Ureter (tissue), 1 donor: ENCODE data around the gene ZSCAN31. TPM values are rescaled to one million over a fixed set of nuclear protein-coding genes. Genes with fewer than 3 reads are reported as not detected.
"Not testable (repeated sequence)": the region's sequence is repeated elsewhere in the genome, so short reads cannot be mapped to it uniquely, and the experiment has no call there.

ENCODE experiments used
- DNase-seq: peaks from one replicate; pipeline ENCODE4 v3.0.0-alpha.2; 2020; ENCODE audit warnings: low spot score
- total RNA-seq: library from RNA; stranded (reverse); gene quantifications from one replicate; pipeline ENCODE4 v1.2.4, GENCODE V29; 2023
- donor health status: DM: yes; HTN: yes; CAD: no.

The ZSCAN31 gene
- total RNA-seq, 1 donor from 2014 or later = 13.9 TPM

- DNase-seq = not testable (repeated sequence)
Measured at GRCh38 chr6:28317866-28318265, 18.1 kb downstream of the ZSCAN31 start.

DNA sequence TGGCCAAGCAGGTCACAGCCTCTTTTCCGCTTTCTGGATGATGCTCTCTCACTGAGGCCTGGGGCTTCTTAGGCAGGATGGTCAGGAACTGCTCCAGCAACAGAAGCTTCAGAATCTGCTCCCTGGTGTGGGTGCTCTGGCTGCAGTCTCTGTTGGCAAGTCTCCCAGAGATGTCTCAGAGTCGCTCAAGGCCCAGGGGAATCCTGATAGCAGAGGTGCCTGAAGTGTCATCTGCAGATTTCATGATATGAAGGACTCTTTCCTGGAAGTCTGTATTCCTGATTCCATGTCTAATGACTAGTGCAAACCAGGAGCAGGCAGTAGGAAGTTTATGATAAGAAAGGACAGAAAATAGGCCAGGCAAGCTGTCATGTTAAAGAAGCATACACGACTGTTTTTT lies 20.3 kb downstream of the ZSCAN31 start:
- DNase-seq = no peak

- DNase-seq = no peak
Measured at GRCh38 chr6:28312939-28313338, 23.0 kb downstream of the ZSCAN31 start.

- no peak for DNase-seq
Measured at GRCh38 chr6:28311139-28311823, 24.7 kb downstream of the ZSCAN31 start.

GRCh38 chr6:28306363-28306762 lies 29.6 kb downstream of the ZSCAN31 start:
- not testable (repeated sequence) for DNase-seq

DNA sequence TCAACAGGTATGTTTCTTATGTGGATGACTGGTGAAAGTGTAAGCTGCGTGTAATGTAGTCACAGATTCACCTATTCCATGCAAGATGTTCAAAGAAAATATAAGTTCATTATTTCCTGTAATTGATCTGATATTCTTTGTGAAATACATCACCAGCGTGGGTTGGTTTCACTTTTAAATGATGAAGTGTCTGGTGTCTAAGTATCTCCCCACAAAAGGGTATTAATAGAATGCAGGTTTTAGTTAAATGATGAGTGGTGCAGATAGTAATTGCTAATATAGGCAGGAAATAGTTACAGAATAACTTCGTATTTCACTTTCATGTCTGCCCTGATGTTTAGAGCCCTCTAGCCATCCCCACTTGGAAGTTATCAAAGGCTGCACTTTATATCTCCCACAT lies 32.4 kb downstream of the ZSCAN31 start:
- DNase-seq = no peak

DNA sequence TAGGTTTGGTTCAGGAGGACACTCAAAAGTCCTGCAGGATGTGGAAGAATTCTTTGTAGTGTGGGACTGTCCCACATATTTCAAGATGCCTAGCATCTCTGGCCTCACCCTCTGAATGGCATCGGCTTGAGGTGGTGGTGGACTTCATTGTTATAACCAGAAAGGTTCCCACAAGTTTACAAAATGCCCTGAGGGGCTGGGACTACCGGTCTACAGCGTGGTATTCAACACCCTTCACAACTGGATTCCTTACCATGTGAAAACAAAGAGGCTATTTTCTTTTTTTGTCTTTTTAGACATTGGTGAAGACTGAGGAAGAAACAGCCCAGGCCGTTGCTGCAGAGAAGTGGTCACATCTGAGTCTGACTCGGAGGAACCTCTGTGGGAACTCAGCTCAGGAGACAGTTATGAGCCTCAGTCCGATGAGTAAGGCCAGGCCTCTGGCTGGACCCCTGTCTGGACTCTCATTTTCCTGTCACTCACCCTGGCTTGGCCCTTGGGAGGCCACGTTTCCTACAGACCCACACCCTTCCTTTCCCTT lies 39.4 kb downstream of the ZSCAN31 start:
- DNase-seq = no peak

GRCh38 chr6:28295326-28295725 lies 40.6 kb downstream of the ZSCAN31 start:
- DNase-seq = no peak

- DNase-seq = no peak
Measured at GRCh38 chr6:28291573-28291972, 44.4 kb downstream of the ZSCAN31 start.

- no peak for DNase-seq
Measured at GRCh38 chr6:28282926-28283325, 53.0 kb downstream of the ZSCAN31 start.

GRCh38 chr6:28281288-28282064 lies 54.5 kb downstream of the ZSCAN31 start, which contains the start of gene PGBD1:
TSS of gene PGBD1 (plus strand) at chr6:28281572. CDS start at chr6:28283814, 2,242 bp downstream.
- DNase-seq = peak; percentile 72

GRCh38 chr6:28280595-28281287 lies 55.2 kb downstream of the ZSCAN31 start:
- DNase-seq = no peak

DNA sequence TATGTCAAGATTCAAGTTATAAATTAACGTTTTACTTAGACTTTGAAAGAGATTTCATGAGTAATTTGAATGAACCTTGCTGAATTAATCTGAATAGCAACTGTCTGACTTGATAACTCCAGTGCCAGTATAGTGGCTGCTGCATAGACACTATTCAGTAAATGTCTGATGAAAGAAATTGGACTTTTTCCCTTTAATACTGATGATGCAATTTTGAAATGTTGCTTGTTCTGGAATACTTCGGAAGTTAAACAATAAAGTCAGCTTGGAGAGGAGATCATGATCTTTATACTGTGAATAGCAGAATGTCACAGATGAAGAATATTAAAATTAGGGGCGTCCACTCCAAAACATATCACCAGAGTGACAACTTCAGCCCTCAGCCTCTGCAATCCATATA lies 58.2 kb downstream of the ZSCAN31 start:
- no peak for DNase-seq

GRCh38 chr6:28274888-28275287 lies 61.1 kb downstream of the ZSCAN31 start:
- no peak for DNase-seq

Other genes starting within 250 kb of the ZSCAN31 start
- gene ZSCAN16, start 211.5 kb downstream of the ZSCAN31 start, total RNA-seq = 9.9 TPM
- gene ZKSCAN8, start 194.3 kb downstream of the ZSCAN31 start, total RNA-seq = 28.6 TPM
- gene ZSCAN9, start 110.9 kb downstream of the ZSCAN31 start, total RNA-seq = 22.4 TPM
- 6.2 TPM for gene ZKSCAN4, start 83.9 kb downstream of the ZSCAN31 start, total RNA-seq
- gene NKAPL, start 76.9 kb downstream of the ZSCAN31 start, total RNA-seq = 1.4 TPM
- gene ZSCAN26, start 69.0 kb downstream of the ZSCAN31 start, total RNA-seq = 16.9 TPM
- 3.1 TPM for gene PGBD1, start 54.6 kb downstream of the ZSCAN31 start, total RNA-seq
- 8.7 TPM for gene ZKSCAN3, start 13.8 kb upstream of the ZSCAN31 start, total RNA-seq
- gene ZSCAN12, start 63.6 kb upstream of the ZSCAN31 start, total RNA-seq = 11.1 TPM
- gene ZSCAN23, start 107.3 kb upstream of the ZSCAN31 start, total RNA-seq = 11.2 TPM
- not detected for gene GPX6, start 179.6 kb upstream of the ZSCAN31 start, total RNA-seq
- gene GPX5, start 189.7 kb upstream of the ZSCAN31 start, total RNA-seq = not detected